ENCODE results near the gene CCDC90B.
"Not testable (repeated sequence)": the region's sequence is repeated elsewhere in the genome, so short reads cannot be mapped to it uniquely, and the experiment has no call there.

Gene CCDC90B

GRCh38 chr11:83280256-83280655 is 5.9 kb downstream of the CCDC90B start:
- no peak for DNase-seq (ENCODE audit: extremely low spot score)
- CTCF ChIA-PET: no interaction called here
- POLR2A ChIA-PET: no interaction called here
- TF ChIP-seq FOXK2 (IDR thresholded peaks at IDR 0.05) (no peak), HDGF (IDR thresholded peaks at IDR 0.05; ENCODE audit: borderline replicate concordance) (no peak), FOXA1 (IDR thresholded peaks at IDR 0.05) (no peak), ZNF384 (IDR thresholded peaks at IDR 0.05) (no peak), ELF4 (IDR thresholded peaks at IDR 0.05) (no peak), SP1 (IDR thresholded peaks at IDR 0.05) (no peak), BHLHE40 (IDR thresholded peaks at IDR 0.05; ENCODE audit: borderline replicate concordance) (no peak), ARNT (IDR thresholded peaks at IDR 0.05) (no peak), CTBP1 (IDR thresholded peaks at IDR 0.05; ENCODE audit: borderline replicate concordance) (no peak), FOXM1 (IDR thresholded peaks at IDR 0.05; ENCODE audit: borderline replicate concordance) (no peak), L3MBTL2 (conservative IDR thresholded peaks at IDR 0.05) (no peak), TARDBP (IDR thresholded peaks at IDR 0.05) (no peak), SUZ12 (IDR thresholded peaks at IDR 0.05) (no peak), PKNOX1 (IDR thresholded peaks at IDR 0.05) (no peak), NFRKB (IDR thresholded peaks at IDR 0.05) (no peak), LEF1 (IDR thresholded peaks at IDR 0.05; ENCODE audit: borderline replicate concordance) (no peak)

- DNase-seq (ENCODE audit: extremely low spot score): no peak
- POLR2A ChIA-PET: no interaction called here
- CTCF ChIA-PET: no interaction called here
- TF ChIP-seq FOXA1 (IDR thresholded peaks at IDR 0.05) (no peak), L3MBTL2 (conservative IDR thresholded peaks at IDR 0.05) (no peak), ZNF384 (IDR thresholded peaks at IDR 0.05) (no peak), NFRKB (IDR thresholded peaks at IDR 0.05) (no peak)
Observed at GRCh38 chr11:83278351-83278750, 7.8 kb downstream of the CCDC90B start.

- no peak for TF ChIP-seq FOXK2 (IDR thresholded peaks at IDR 0.05)
- no peak for TF ChIP-seq NFRKB (IDR thresholded peaks at IDR 0.05)
- TF ChIP-seq TARDBP (IDR thresholded peaks at IDR 0.05): no peak
- TF ChIP-seq SUZ12 (IDR thresholded peaks at IDR 0.05): no peak
- TF ChIP-seq LEF1 (IDR thresholded peaks at IDR 0.05; ENCODE audit: borderline replicate concordance): no peak
- no peak for TF ChIP-seq BHLHE40 (IDR thresholded peaks at IDR 0.05; ENCODE audit: borderline replicate concordance)
- TF ChIP-seq PKNOX1 (IDR thresholded peaks at IDR 0.05): no peak
- no peak for TF ChIP-seq FOXA1 (IDR thresholded peaks at IDR 0.05)
- TF ChIP-seq ARNT (IDR thresholded peaks at IDR 0.05): no peak
- TF ChIP-seq CTBP1 (IDR thresholded peaks at IDR 0.05; ENCODE audit: borderline replicate concordance): no peak
- TF ChIP-seq L3MBTL2 (conservative IDR thresholded peaks at IDR 0.05): no peak
- no peak for TF ChIP-seq HDGF (IDR thresholded peaks at IDR 0.05; ENCODE audit: borderline replicate concordance)
- TF ChIP-seq SP1 (IDR thresholded peaks at IDR 0.05): no peak
- TF ChIP-seq FOXM1 (IDR thresholded peaks at IDR 0.05; ENCODE audit: borderline replicate concordance): no peak
- TF ChIP-seq ZNF384 (IDR thresholded peaks at IDR 0.05): no peak
- no peak for TF ChIP-seq ELF4 (IDR thresholded peaks at IDR 0.05)
- ChIA-PET POLR2A (interaction anchor here (1.5 kb wide), 1 partner anchor 10 kb away, joined by 12 read pairs; the partner anchor contains the start of gene CCDC90B), CTCF (interaction anchor here (0.9 kb wide), 1 partner anchor 17 kb away, joined by 4 read pairs; no protein-coding TSS in a partner anchor)
- no peak for DNase-seq (ENCODE audit: extremely low spot score)
Observed at GRCh38 chr11:83275888-83276641, 10.1 kb downstream of the CCDC90B start.

- POLR2A ChIA-PET: interaction anchor here (2.1 kb wide), 1 partner anchor 13 kb away, joined by 7 read pairs; the partner anchor contains the start of gene CCDC90B
- no peak for TF ChIP-seq ZNF384 (IDR thresholded peaks at IDR 0.05)
- TF ChIP-seq ELF4 (IDR thresholded peaks at IDR 0.05): no peak
- TF ChIP-seq SP1 (IDR thresholded peaks at IDR 0.05): no peak
- no peak for DNase-seq (ENCODE audit: extremely low spot score)
- CTCF ChIA-PET: no interaction called here
Observed at GRCh38 chr11:83272627-83273026, 13.5 kb downstream of the CCDC90B start.

GRCh38 chr11:83271734-83272133 is 14.4 kb downstream of the CCDC90B start:
- CTCF ChIA-PET; DNase-seq (ENCODE audit: extremely low spot score); POLR2A ChIA-PET: not testable (repeated sequence)

- CTCF ChIA-PET; POLR2A ChIA-PET; DNase-seq (ENCODE audit: extremely low spot score): not testable (repeated sequence)
Observed at GRCh38 chr11:83269080-83269479, 17.1 kb downstream of the CCDC90B start.

- no peak for DNase-seq (ENCODE audit: extremely low spot score)
- POLR2A ChIA-PET: no interaction called here
- CTCF ChIA-PET: no interaction called here
- no peak for TF ChIP-seq BHLHE40 (IDR thresholded peaks at IDR 0.05; ENCODE audit: borderline replicate concordance)
- TF ChIP-seq TARDBP (IDR thresholded peaks at IDR 0.05): no peak
- no peak for TF ChIP-seq SP1 (IDR thresholded peaks at IDR 0.05)
- TF ChIP-seq L3MBTL2 (conservative IDR thresholded peaks at IDR 0.05): no peak
- TF ChIP-seq FOXA1 (IDR thresholded peaks at IDR 0.05): no peak
- no peak for TF ChIP-seq PKNOX1 (IDR thresholded peaks at IDR 0.05)
- no peak for TF ChIP-seq CTBP1 (IDR thresholded peaks at IDR 0.05; ENCODE audit: borderline replicate concordance)
- TF ChIP-seq FOXK2 (IDR thresholded peaks at IDR 0.05): no peak
- TF ChIP-seq FOXM1 (IDR thresholded peaks at IDR 0.05; ENCODE audit: borderline replicate concordance): no peak
- TF ChIP-seq HDGF (IDR thresholded peaks at IDR 0.05; ENCODE audit: borderline replicate concordance): no peak
Observed at GRCh38 chr11:83265331-83265730, 20.8 kb downstream of the CCDC90B start.

Measured in HEK293T (cell line).